ENCODE data around the gene CALML5. TPM values are rescaled to one million over a fixed set of nuclear protein-coding genes. Genes with fewer than 3 reads are reported as not detected.

The CALML5 gene
- total RNA-seq, 1 donor from 2014 or later: not detected

GRCh38 chr10:5498791-5499492 is 428 bp downstream of the CALML5 start:
- peaks cover 21% of the 10 kb centered on the region for H3K27me3 ChIP-seq (ENCODE audit: control insufficient read depth, insufficient read depth, low read length)
- no peak overlapping the region for H3K4me3 ChIP-seq (ENCODE audit: low read depth, low read length)
- no peaks in the 10 kb centered on the region for H3K36me3 ChIP-seq (ENCODE audit: control insufficient read depth, insufficient read depth, low read length)
- TF ChIP-seq, protein P1, sequence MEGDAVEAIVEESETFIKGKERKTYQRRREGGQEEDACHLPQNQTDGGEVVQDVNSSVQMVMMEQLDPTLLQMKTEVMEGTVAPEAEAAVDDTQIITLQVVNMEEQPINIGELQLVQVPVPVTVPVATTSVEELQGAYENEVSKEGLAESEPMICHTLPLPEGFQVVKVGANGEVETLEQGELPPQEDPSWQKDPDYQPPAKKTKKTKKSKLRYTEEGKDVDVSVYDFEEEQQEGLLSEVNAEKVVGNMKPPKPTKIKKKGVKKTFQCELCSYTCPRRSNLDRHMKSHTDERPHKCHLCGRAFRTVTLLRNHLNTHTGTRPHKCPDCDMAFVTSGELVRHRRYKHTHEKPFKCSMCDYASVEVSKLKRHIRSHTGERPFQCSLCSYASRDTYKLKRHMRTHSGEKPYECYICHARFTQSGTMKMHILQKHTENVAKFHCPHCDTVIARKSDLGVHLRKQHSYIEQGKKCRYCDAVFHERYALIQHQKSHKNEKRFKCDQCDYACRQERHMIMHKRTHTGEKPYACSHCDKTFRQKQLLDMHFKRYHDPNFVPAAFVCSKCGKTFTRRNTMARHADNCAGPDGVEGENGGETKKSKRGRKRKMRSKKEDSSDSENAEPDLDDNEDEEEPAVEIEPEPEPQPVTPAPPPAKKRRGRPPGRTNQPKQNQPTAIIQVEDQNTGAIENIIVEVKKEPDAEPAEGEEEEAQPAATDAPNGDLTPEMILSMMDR (IDR thresholded peaks at IDR 0.05; ENCODE audit: insufficient read depth, low read length, poor library complexity, severe bottlenecking): no peak
- DNase-seq (ENCODE audit: low read depth): no peak

DNA sequence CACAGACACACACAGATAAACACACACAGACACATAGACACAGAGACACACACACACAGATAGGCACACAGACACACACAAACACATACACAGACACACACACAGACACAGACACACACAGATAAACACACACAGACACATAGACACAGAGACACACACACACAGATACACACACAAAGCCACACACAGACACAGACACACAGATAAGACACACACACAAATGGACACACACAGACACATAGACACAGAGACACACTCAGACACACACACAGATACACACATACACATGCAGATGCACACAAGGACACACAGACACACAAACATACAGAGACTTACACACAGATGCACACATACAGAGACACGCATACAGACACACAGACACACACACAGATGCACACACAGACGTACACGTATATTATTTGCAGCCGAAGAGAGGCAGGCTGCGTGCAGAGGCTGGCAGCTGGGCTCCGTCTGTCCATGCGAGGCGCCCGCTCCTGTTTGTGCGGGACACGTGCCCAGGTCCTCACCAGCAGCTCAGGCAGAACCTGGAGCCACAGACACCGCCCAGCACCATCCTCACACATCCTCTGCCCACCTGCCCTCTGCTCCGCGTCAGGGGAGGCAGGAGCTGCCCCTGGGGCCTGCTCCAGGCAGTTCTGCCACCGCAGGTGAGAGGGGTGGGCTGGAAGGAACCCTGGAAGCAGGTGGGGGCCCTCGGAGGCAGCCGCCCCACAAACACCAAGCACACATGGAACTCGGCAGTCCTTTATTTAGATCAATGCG is 1.2 kb downstream of the CALML5 start:
- no peaks in the 10 kb centered on the region for H3K36me3 ChIP-seq (ENCODE audit: control insufficient read depth, insufficient read depth, low read length)
- H3K27me3 ChIP-seq (ENCODE audit: control insufficient read depth, insufficient read depth, low read length): peaks cover 18% of the 10 kb centered on the region
- TF ChIP-seq, protein P1 (IDR thresholded peaks at IDR 0.05; ENCODE audit: insufficient read depth, low read length, poor library complexity, severe bottlenecking): no peak
- DNase-seq (ENCODE audit: low read depth): no peak
- H3K4me3 ChIP-seq (ENCODE audit: low read depth, low read length): no peak overlapping the region

DNA sequence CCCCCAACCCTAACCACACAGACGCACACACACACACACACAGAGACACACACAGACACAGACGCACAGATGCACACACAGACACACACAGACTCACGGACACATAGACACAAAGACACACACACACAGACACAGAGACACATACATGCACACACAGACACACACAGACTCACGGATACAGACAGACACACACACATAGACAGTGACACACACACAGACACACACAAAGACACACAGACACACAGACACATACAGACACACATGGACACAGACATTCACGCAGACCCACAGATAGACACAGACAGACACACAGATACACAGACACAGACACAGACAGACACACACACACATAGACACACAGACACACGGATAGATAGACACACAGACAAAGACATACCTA is 2.1 kb downstream of the CALML5 start:
- Histone ChIP-seq H3K27me3 (ENCODE audit: control insufficient read depth, insufficient read depth, low read length) (peaks cover 12% of the 10 kb centered on the region), H3K4me3 (ENCODE audit: low read depth, low read length) (no peak overlapping the region), H3K36me3 (ENCODE audit: control insufficient read depth, insufficient read depth, low read length) (no peaks in the 10 kb centered on the region)
- TF ChIP-seq, protein P1 (IDR thresholded peaks at IDR 0.05; ENCODE audit: insufficient read depth, low read length, poor library complexity, severe bottlenecking): no peak
- DNase-seq (ENCODE audit: low read depth): no peak

- Histone ChIP-seq H3K27me3 (ENCODE audit: control insufficient read depth, insufficient read depth, low read length) (peaks cover 9% of the 10 kb centered on the region), H3K36me3 (ENCODE audit: control insufficient read depth, insufficient read depth, low read length) (no peaks in the 10 kb centered on the region), H3K4me3 (ENCODE audit: low read depth, low read length) (no peak overlapping the region)
- TF ChIP-seq, protein P1 (IDR thresholded peaks at IDR 0.05; ENCODE audit: insufficient read depth, low read length, poor library complexity, severe bottlenecking): no peak
- DNase-seq (ENCODE audit: low read depth): no peak
Observed at GRCh38 chr10:5496261-5497250, 2.8 kb downstream of the CALML5 start.

DNA sequence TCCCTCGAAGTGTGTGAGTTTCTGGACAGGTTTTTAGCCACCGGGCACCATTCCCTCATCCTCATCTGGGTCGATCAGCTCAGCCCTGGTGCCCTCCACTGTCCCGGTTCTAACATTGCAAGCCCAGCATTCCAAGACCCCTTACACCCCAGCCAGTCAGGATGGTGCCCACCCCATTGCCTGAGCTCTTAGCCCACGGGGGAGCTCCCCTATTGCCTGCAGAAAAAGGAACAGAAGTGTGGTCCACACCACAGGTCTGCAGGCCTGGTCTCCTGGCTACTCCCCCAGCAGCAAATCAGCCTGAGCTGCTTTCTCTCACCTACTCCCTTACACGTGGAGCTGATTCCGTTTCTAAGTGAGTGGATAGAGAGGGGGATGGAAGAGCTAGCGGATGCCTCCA is 4.8 kb downstream of the CALML5 start:
- no peak for DNase-seq (ENCODE audit: low read depth)
- Histone ChIP-seq H3K36me3 (ENCODE audit: control insufficient read depth, insufficient read depth, low read length) (no peaks in the 10 kb centered on the region), H3K4me3 (ENCODE audit: low read depth, low read length) (no peak overlapping the region), H3K27me3 (ENCODE audit: control insufficient read depth, insufficient read depth, low read length) (no peaks in the 10 kb centered on the region)
- TF ChIP-seq, protein P1 (IDR thresholded peaks at IDR 0.05; ENCODE audit: insufficient read depth, low read length, poor library complexity, severe bottlenecking): no peak
